GM21737 (cell line): Measurements from ENCODE around the gene GJB5.

Experiments
- ATAC-seq: cut with Tn5 transposase; IDR thresholded peaks from one replicate; pipeline ENCODE4 v1.9.1; 2021; ENCODE audit warnings: mild to moderate bottlenecking, moderate library complexity; ENCODE audit not compliant: unreplicated experiment

Gene GJB5

GRCh38 chr1:34744851-34745250 lies 10.0 kb upstream of the GJB5 start:
- no peak for ATAC-seq

- ATAC-seq, result no peak
Measured at GRCh38 chr1:34745666-34746065, 9.2 kb upstream of the GJB5 start.

- ATAC-seq, result no peak
Measured at GRCh38 chr1:34746101-34746500, 8.7 kb upstream of the GJB5 start.

- ATAC-seq, result no peak
Measured at GRCh38 chr1:34746785-34747637, 7.8 kb upstream of the GJB5 start.

GRCh38 chr1:34747638-34747941 lies 7.3 kb upstream of the GJB5 start:
- no peak for ATAC-seq

GRCh38 chr1:34749992-34750391 lies 4.9 kb upstream of the GJB5 start:
- no peak for ATAC-seq

GRCh38 chr1:34750610-34751009 lies 4.2 kb upstream of the GJB5 start:
- ATAC-seq, result no peak

- ATAC-seq, result no peak
Measured at GRCh38 chr1:34753163-34753562, 1.7 kb upstream of the GJB5 start.

- no peak for ATAC-seq
Measured at GRCh38 chr1:34755961-34756360, 1.1 kb downstream of the GJB5 start.

- no peak for ATAC-seq
Measured at GRCh38 chr1:34757386-34757785, 2.5 kb downstream of the GJB5 start.

GRCh38 chr1:34758751-34759150 lies 3.9 kb downstream of the GJB5 start:
- no peak for ATAC-seq

GRCh38 chr1:34759503-34760357 lies 4.9 kb downstream of the GJB5 start, which contains the start of gene GJB4:
TSS of gene GJB4 (plus strand) at chr1:34759740. CDS start at chr1:34761255, 1,515 bp downstream.
- no peak for ATAC-seq

GRCh38 chr1:34761176-34761761 lies 6.4 kb downstream of the GJB5 start:
- no peak for ATAC-seq

- no peak for ATAC-seq
Measured at GRCh38 chr1:34761776-34762307, 7.0 kb downstream of the GJB5 start.

GRCh38 chr1:34762474-34763141 lies 7.8 kb downstream of the GJB5 start:
- no peak for ATAC-seq

GRCh38 chr1:34763142-34763781 lies 8.4 kb downstream of the GJB5 start:
- ATAC-seq, result no peak

- no peak for ATAC-seq
Measured at GRCh38 chr1:34768856-34769255, 14.0 kb downstream of the GJB5 start.

GRCh38 chr1:34770891-34771504 lies 16.2 kb downstream of the GJB5 start:
- no peak for ATAC-seq

GRCh38 chr1:34771573-34772371 lies 16.9 kb downstream of the GJB5 start:
- no peak for ATAC-seq
